ENCODE measurements around the gene REPS2. TPM values are rescaled to one million over a fixed set of nuclear protein-coding genes. Genes with fewer than 3 reads are reported as not detected.

The REPS2 gene
- total RNA-seq, 1 experiment from 2014 or later: 3.7 TPM

DNA sequence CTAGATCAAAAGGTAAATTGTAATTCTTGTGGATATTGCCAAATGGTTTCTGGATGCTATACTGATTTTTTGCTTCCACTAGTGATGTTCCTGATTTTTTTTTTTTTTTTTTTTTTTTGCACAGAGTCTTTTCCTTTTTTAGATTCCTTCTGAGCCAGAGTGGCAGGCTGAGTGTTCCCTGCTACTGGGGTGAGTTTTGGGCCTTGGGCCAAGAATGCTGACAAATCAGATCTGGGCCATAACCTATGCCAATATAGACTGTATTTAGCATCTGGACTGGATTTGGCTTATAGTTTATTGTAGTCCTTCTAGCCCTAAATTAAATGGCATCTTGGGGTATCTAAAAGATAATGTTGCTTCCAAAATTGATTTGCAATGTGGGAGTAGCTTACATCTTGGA is 52.8 kb downstream of the REPS2 start:
- Histone ChIP-seq H3K9me3 (ENCODE audit: control insufficient read depth, low read depth, low read length) (no peaks in the 10 kb centered on the region), H3K23me2 (ENCODE audit: insufficient read length, low read depth, low read length, poor library complexity, severe bottlenecking) (no peaks in the 10 kb centered on the region), H3T11ph (ENCODE audit: low read length) (no peak overlapping the region), H3K4me1 (ENCODE audit: insufficient read depth, low read length) (no peaks in the 10 kb centered on the region), H2BK20ac (ENCODE audit: low read depth, low read length, poor library complexity, severe bottlenecking) (no peak overlapping the region), H2BK120ac (ENCODE audit: low read depth, low read length, poor library complexity, severe bottlenecking) (no peak overlapping the region), H3K4ac (ENCODE audit: low read depth, low read length) (no peak overlapping the region), H3K18ac (ENCODE audit: insufficient read length, low read depth, low read length) (no peak overlapping the region), H2BK5ac (ENCODE audit: insufficient read length, low read length) (no peak overlapping the region), H2BK12ac (ENCODE audit: insufficient read length, low read depth, low read length) (no peak overlapping the region), H4K5ac (ENCODE audit: insufficient read length, low read depth, low read length) (no peak overlapping the region), H4K20me1 (ENCODE audit: control insufficient read depth, insufficient read depth, insufficient read length) (no peaks in the 10 kb centered on the region), H2AK5ac (ENCODE audit: insufficient read length, low read length) (no peak overlapping the region), H3K27me3 (ENCODE audit: insufficient read depth, low read length) (no peaks in the 10 kb centered on the region), H3K14ac (ENCODE audit: insufficient read depth, low read length) (no peak overlapping the region), H3K56ac (ENCODE audit: insufficient read length, low read depth, low read length) (no peak overlapping the region), H2AFZ (ENCODE audit: low read length) (no peak overlapping the region), H2BK15ac (ENCODE audit: low read depth, low read length) (no peak overlapping the region), H3K27ac (ENCODE audit: insufficient read length, low read depth, low read length) (no peak overlapping the region), H4K91ac (ENCODE audit: insufficient read length, low read depth, low read length) (no peak overlapping the region), H3K79me1 (ENCODE audit: insufficient read depth, low read depth, low read length, poor library complexity, severe bottlenecking) (no peaks in the 10 kb centered on the region), H3K4me2 (ENCODE audit: insufficient read depth, insufficient read length, low read length) (no peak overlapping the region), H3K23ac (ENCODE audit: insufficient read length, low read depth, low read length) (no peak overlapping the region), H4K8ac (replicated peaks; ENCODE audit: insufficient read length, low read depth, low read length) (no peak overlapping the region), H3K9ac (ENCODE audit: extremely low read depth, insufficient read length, low read length) (no peak overlapping the region), H3K79me2 (ENCODE audit: insufficient read depth, low read length) (no peaks in the 10 kb centered on the region)
- Mint-ChIP-seq H3K27me3 (ENCODE audit: low read depth) (peaks cover 11% of the 10 kb centered on the region), H3K36me3 (ENCODE audit: insufficient read depth in 1 of 3, low read depth in 3 of 3) (no peaks in the 10 kb centered on the region), H3K4me3 (no peak overlapping the region), H3K4me1 (peaks cover 12 to 14% of the 10 kb centered on the region in 2 experiments; a peak in 3 of 4 replicates), H3K9me3 (no peaks in the 10 kb centered on the region; a peak in 1 of 5 replicates), H3K27ac (no peak overlapping the region)
- no peak for TF ChIP-seq CTCF (conservative IDR thresholded peaks at IDR 0.05)
- DNase-seq: no peak
